ENCODE measurements around the gene TIMP4. TPM values are rescaled to one million over a fixed set of nuclear protein-coding genes. Genes with fewer than 3 reads are reported as not detected.

Gene TIMP4
- total and polyA plus RNA-seq, 8 donors, result 2.6 to 13.4 (median 7.3) TPM

DNA sequence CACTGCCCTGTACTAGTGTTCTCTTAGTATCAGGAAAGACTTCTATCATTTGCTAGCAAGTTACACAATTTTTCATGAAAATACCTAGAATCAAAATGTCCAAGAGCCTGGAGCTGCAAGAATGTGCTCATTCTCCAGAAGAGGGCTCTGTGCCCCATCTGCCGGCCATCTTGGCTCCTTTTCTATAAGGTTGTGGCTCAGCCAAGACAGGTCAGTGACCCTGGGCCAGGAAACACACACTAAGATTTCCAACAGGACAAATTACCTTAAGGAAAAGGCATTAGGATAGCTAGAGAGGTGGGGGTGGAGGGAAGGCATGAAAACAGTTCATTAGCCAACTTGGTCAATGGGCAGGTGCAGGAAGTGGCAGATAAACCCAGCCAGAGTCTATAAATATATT is 20.7 kb downstream of the TIMP4 start:
- TF ChIP-seq, protein P1, sequence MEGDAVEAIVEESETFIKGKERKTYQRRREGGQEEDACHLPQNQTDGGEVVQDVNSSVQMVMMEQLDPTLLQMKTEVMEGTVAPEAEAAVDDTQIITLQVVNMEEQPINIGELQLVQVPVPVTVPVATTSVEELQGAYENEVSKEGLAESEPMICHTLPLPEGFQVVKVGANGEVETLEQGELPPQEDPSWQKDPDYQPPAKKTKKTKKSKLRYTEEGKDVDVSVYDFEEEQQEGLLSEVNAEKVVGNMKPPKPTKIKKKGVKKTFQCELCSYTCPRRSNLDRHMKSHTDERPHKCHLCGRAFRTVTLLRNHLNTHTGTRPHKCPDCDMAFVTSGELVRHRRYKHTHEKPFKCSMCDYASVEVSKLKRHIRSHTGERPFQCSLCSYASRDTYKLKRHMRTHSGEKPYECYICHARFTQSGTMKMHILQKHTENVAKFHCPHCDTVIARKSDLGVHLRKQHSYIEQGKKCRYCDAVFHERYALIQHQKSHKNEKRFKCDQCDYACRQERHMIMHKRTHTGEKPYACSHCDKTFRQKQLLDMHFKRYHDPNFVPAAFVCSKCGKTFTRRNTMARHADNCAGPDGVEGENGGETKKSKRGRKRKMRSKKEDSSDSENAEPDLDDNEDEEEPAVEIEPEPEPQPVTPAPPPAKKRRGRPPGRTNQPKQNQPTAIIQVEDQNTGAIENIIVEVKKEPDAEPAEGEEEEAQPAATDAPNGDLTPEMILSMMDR (IDR thresholded peaks at IDR 0.05), result peak in 1 of 7 experiments; percentile 11
- no peak for TF ChIP-seq POLR2A (IDR thresholded peaks at IDR 0.05)
- TF ChIP-seq EP300 (IDR thresholded peaks at IDR 0.05), result no peak
- no peak for TF ChIP-seq POLR2AphosphoS5 (IDR thresholded peaks at IDR 0.05)
- no peaks in the 10 kb centered on the region for H3K9me3 ChIP-seq
- H3K4me1 ChIP-seq, result peaks cover 0 to 24% (median 4%) of the 10 kb centered on the region in 4 donors
- no peaks in the 10 kb centered on the region for H3K36me3 ChIP-seq
- intact Hi-C loops (cut with DNase I; ENCODE audit: low total_unique reads), result loop anchor here (5.0 kb wide), 1 partner anchor 34 kb away; no protein-coding TSS in a partner anchor
- DNase-seq, result peak; percentile 33
- no peaks in the 10 kb centered on the region for H3K27me3 ChIP-seq
- WGBS, 5 donors, result 0 to 19% (median 10%) methylated on average over 1 of the region's 1 CpG
- H3K4me3 ChIP-seq, result no peak overlapping the region
- peak overlapping the region in 2 of 5 donors; percentile 11 to 39 for H3K27ac ChIP-seq

DNA sequence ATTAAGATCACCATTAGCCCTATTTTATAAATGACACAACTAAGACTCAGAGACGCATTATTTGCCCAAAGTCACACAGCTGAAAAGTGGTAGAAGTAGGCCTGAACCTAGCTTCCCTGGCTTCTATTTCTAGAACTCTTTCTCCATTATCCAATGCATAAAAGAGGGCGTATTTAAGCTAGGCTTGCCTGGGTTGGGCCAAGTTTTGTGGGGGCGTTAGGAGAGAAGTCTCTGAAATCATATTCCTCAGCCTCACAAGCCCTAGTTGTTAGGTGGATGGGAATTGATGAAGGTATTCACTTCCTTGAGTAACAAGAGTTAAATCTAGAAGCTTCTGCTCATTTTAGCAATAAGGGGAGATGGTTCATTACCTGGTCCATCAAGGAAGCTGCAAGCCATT is 22.3 kb downstream of the TIMP4 start:
- no peak for TF ChIP-seq POLR2AphosphoS5 (IDR thresholded peaks at IDR 0.05)
- H3K27ac ChIP-seq, result no peak overlapping the region
- no peaks in the 10 kb centered on the region for H3K27me3 ChIP-seq
- H3K4me1 ChIP-seq, result peaks cover 0 to 24% (median 4%) of the 10 kb centered on the region in 4 donors
- intact Hi-C loops (cut with DNase I; ENCODE audit: low total_unique reads), result loop anchor here (5.0 kb wide), 1 partner anchor 36 kb away; no protein-coding TSS in a partner anchor
- no peaks in the 10 kb centered on the region for H3K36me3 ChIP-seq
- no peak for DNase-seq
- H3K9me3 ChIP-seq, result no peaks in the 10 kb centered on the region
- no peak overlapping the region for H3K4me3 ChIP-seq
- 91 to 97% (median 95%) methylated on average over 3 of the region's 3 CpGs for WGBS, 5 donors

DNA sequence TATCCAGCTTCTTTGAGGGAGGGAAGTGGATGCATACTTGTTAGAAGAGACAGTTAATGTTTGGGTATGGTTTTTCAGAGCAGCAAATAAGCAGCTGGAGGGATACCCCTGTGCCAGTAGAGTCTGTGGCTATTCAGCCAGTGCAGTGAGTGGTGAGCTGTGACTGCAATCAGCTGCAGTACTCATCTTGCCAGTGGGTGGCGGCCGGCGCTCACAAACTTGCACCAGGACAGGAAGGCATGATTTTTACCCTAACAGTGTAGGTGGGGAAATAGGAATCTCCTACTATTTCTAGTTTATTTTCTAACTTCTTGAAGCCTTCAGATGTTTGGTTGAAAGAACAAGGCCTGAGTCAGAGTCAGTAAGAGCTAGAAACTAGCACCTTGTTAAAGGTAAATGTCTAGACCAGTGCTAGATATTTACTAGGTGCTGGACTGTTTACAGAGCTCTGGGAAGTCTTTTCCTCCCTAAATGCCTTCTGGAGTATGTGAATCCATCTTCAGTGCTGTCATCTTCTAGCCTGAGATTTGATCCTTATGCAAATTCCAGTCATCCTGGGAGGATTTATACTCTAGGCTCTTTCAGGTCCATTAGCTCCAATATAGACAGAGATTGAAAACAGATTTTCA is 23.6 kb downstream of the TIMP4 start:
- H3K9me3 ChIP-seq, result no peaks in the 10 kb centered on the region
- TF ChIP-seq POLR2A (IDR thresholded peaks at IDR 0.05), result no peak
- TF ChIP-seq EP300 (IDR thresholded peaks at IDR 0.05), result no peak
- peak in 1 of 3 donors; percentile 45 for TF ChIP-seq POLR2AphosphoS5 (IDR thresholded peaks at IDR 0.05)
- TF ChIP-seq, protein P1 (IDR thresholded peaks at IDR 0.05), result peak in 5 of 7 experiments; percentile 81 to 88 (median 85)
- no peak overlapping the region for H3K27ac ChIP-seq
- H3K4me1 ChIP-seq, result peaks cover 0 to 24% (median 4%) of the 10 kb centered on the region in 4 donors
- no peaks in the 10 kb centered on the region for H3K27me3 ChIP-seq
- WGBS, 5 donors, result 0 to 2% (median 0%) methylated on average over 3 of the region's 3 CpGs
- H3K36me3 ChIP-seq, result no peaks in the 10 kb centered on the region
- intact Hi-C loops (cut with DNase I; ENCODE audit: low total_unique reads), result loop anchor here (5.0 kb wide), 1 partner anchor 37 kb away; no protein-coding TSS in a partner anchor
- peak; percentile 81 to 88 for DNase-seq
- H3K4me3 ChIP-seq, result no peak overlapping the region

DNA sequence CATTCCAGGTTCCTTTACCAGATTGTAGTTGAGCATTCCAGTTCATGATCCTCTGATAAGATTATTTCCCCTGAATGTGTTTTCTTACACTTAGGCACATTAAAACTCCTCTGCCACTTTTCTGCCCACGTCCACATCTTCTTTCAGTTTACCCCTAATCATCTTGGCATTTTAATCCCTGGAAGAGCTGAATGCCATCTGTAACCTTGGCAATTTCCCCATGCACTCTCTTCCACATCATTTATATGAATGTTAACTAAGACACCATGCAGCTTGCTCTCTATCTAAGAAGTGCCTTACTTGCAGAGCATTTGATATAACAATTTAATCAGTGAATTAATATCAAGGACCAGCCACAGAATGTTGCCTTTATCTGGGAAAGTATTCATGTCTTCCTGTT is 25.8 kb downstream of the TIMP4 start:
- Histone ChIP-seq H3K4me3 (no peak overlapping the region), H3K27me3 (peaks cover 0 to 4% (median 0%) of the 10 kb centered on the region in 3 donors), H3K9me3 (no peaks in the 10 kb centered on the region), H3K27ac (no peak overlapping the region), H3K36me3 (no peaks in the 10 kb centered on the region), H3K4me1 (peaks cover 0 to 8% (median 0%) of the 10 kb centered on the region in 4 donors)
- 10 to 31% (median 16%) methylated on average over 1 of the region's 1 CpG for WGBS, 5 donors
- no peak for DNase-seq
- intact Hi-C loops (cut with DNase I; ENCODE audit: low total_unique reads), result loop anchor here (5.0 kb wide), 1 partner anchor 344 kb away; no protein-coding TSS in a partner anchor
- TF ChIP-seq EP300 (IDR thresholded peaks at IDR 0.05) (no peak), POLR2A (IDR thresholded peaks at IDR 0.05) (no peak), POLR2AphosphoS5 (IDR thresholded peaks at IDR 0.05) (no peak)
- TF ChIP-seq, protein P1 (IDR thresholded peaks at IDR 0.05), result no peak

Measured in stomach (tissue), 9 donors.